T-helper 22 cell (primary cell): ENCODE measurements around the gene AP4M1.
A peak's percentile ranks its signal among the peaks of the same experiment; 100 is the strongest.
"Not testable (repeated sequence)": the region's sequence is repeated elsewhere in the genome, so short reads cannot be mapped to it uniquely, and the experiment has no call there.

ENCODE experiments used
- DNase-seq: peaks from one replicate; pipeline ENCODE4 v3.0.0-alpha.2; 2020; ENCODE audit warnings: low read depth

Gene AP4M1

GRCh38 chr7:100132697-100133151 lies 31.3 kb downstream of the AP4M1 start:
- peak; percentile 22 for DNase-seq

GRCh38 chr7:100137851-100138760 lies 36.7 kb downstream of the AP4M1 start:
- DNase-seq, result no peak

- DNase-seq, result no peak
These were observed 40.1 kb downstream of the AP4M1 start for GRCh38 chr7:100141555-100141949.

DNA sequence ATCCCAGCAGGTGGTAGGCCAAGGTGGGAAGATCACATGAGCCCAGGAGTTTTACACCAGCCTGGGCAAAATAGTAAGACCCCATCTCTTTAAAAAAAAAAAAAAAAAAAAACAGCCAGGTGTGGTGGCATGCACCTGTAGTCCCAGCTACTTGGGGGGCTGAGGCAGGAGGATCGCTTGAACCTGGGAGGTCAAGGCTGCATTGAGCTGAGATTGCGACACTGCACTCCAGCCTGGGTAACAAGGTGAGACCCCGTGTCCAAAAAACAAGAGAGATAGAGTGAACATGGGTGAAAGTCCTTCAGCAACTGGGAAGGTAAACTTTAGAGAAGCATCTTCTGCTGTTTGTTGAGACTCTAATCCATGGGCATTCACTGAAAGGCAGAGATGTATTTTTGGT lies 41.0 kb downstream of the AP4M1 start:
- DNase-seq, result no peak

- DNase-seq, result not testable (repeated sequence)
These were observed 44.9 kb downstream of the AP4M1 start for GRCh38 chr7:100146350-100146749.

GRCh38 chr7:100147278-100147677 lies 45.8 kb downstream of the AP4M1 start:
- DNase-seq, result no peak

GRCh38 chr7:100148225-100148558 lies 46.7 kb downstream of the AP4M1 start:
- no peak for DNase-seq

DNA sequence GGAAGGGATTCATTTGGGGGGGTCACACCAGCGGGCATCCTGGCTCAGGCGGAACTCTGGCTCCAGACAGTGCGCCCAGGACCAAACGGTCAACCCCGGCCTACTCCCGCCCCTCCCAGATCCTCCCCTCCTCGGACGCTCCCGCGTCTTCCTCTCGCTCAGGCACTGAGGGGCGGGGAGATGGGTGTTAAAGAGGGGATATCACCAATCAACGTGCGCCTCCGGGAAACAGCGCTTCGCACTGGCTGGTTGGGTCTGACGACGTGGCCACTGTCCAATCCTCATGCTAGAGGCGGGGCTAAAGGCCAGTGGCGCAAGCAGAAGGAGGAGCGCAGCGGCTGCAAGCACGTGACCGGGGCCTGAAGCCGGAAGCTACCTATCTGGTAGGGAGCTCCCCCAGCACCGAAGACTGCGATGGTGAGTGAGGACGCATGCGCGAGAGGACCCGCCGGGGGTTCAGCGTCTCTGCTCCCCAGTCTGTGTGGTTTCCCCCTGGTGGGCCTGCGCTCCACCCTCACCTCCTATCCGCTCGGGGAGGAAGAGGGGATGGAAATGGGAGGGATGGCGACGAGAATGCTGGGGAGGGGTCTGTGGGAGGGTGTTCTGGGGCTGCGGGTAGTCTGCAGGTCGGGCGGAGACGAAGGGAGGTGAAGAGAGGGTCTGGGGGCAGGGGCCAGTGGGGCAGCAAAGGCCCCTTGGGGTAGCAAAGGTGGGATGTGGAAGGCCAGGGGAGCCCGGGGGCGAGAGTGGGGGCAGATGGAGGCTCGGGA lies 47.3 kb downstream of the AP4M1 start, which contains the start of gene LAMTOR4:
LAMTOR4 (plus strand) TSS at position 360 of the 770 bp plus-strand sequence; CDS start at position 415, 55 bp downstream.
- DNase-seq, result peak; percentile 99

GRCh38 chr7:100152404-100152803 lies 51.0 kb downstream of the AP4M1 start:
- no peak for DNase-seq

DNA sequence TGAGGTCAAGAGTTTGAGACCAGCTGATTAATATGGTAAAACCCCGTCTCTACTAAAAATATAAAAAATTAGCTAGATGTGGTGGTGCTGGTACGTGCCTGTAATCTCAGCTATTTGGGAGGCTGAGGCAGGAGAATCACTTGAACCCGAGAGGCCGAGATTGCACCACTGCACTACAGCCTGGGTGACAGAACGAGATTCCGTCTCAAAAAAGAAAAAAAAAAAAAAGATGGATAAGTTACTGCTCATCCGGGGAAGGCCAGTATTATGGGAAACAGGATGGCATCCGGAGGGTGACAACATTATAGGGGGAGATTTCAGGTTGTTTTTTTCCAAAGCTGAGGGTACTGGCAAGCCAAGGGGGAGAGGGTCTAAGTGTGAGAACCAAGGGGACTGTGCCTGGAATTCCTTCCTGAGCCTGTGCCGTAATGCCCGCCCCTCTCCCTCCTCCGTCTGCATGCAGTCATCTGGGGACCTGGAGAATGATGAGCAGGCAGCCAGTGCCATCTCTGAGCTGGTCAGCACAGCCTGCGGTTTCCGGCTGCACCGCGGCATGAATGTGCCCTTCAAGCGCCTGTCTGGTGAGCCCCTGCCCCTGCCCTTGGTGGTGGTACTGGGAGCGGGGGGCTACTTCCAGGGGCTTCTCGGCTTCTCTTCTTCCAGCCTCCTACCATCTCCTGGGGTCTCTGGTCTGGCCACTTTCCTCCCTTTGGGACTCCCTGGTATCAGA lies 51.7 kb downstream of the AP4M1 start:
- DNase-seq, result no peak

DNA sequence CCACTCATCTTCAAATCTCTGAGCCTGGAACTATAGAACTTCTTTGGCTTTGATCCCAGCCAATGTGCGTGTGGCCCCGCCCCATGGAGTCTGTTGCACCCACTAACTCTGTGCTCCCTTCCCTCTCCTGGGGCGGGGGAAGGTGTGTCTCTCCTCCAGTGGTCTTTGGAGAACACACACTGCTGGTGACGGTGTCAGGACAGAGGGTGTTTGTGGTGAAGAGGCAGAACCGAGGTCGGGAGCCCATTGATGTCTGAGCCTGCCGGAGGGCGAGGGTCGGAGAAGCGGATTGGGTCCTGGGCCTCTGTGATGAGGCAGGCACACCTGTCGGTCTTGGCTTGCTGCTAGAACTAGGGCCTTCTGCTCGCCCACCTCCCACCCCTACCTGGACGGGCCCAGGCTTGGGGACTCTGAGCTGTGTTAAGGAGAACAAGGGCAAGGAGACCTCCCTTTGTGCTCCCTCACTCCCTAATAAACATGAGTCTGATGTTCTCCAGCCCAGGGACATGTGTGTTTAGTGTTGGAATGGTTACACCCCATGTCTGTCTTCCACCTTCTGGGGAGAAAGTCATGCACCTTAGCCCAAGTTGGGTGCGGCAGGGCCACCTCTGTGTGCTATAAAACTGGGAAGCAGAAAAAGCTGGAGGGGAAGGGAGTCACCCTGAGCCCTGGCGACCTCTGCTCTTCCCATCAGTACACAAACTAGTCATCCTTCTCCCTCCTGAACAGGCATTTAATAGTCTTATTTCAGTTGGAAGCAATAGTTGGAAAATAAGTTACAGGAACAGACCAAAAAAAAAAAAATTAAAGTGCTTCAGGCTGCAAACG lies 52.5 kb downstream of the AP4M1 start:
- DNase-seq, result no peak

- no peak for DNase-seq
These were observed 53.4 kb downstream of the AP4M1 start for GRCh38 chr7:100154651-100155491.

DNA sequence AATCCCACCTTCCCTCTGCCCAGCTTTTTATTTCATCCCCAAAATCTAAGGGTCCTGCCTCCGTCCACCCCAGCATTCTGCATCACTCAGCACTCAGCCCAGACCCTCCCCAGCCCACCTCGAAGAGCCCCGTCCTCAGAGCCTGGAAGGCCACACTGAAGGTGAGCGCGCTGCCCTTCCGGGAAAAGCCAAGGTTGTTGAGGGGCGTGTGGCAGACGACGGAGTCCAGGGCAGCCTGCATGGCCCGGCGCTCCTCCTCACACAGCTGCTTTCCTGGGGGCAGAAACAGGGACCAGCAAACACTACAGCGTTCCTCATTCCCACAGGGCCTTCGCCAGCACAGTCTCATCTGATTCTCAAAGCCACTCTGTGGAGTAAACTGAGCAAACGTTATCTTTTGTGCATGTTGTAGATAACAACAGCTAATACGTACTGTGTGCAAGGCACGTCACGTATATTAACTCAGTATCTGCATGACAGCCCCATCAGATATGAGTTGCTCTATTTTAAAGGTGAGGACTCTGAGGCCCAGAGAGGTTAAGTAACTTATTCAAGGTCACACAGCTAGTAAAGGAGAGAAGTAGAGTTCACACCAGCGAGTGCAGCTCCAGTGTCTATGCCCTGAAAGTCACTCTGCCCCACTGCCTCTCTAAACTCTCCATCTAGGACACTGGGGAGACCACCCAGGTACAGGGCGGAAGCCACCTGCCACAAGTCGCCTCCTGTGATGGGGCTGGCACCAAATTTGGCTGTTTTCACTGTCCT lies 54.3 kb downstream of the AP4M1 start:
- DNase-seq, result no peak

DNA sequence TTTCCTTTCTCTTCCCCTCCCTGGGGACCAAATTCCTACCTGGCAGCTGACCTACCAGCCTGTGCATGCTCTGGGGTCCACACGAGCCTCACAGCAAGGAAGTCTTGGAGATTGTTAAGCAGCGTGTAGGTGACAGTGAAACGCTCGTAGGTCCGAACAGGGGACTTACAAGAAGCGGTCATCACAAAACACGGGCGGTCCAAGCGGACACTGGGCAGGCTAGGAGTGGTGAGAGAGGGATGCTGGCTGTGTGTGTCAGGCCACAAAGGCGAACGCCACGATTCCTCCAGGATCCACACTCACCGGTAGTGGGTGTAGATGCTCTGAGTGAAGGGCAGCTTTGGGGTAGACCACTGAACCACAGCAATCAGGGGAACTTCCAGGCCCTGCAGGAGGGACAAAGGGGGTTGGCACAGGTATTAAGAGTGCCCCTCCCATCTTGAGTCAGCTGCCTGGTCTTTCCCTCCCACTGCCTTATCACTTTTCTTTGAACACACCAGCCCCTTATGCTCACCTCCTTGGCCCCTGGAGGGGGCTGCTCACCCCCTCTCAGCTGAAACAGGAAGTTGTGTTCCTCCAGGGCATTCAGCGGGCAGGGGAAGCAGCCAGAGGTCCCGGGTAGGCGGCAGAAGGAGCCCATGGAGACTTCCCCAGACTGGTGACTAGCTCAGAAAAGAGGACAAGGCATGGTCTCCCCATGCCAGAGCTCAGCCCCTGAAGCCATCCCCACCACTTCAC lies 55.1 kb downstream of the AP4M1 start:
- DNase-seq, result no peak

DNA sequence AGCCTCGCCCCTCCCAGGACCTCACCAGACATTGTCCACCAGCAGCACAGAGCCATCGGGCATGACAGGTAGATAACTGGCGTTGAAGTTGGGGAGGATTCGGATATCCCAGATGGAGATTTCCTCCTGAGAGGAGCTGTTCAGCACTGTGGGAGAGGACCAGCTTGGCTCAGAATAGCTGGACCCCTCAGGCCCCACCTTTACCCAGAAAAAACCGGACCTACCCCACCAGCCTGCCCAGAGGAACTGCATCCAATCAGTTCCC lies 55.6 kb downstream of the AP4M1 start:
- no peak for DNase-seq

DNA sequence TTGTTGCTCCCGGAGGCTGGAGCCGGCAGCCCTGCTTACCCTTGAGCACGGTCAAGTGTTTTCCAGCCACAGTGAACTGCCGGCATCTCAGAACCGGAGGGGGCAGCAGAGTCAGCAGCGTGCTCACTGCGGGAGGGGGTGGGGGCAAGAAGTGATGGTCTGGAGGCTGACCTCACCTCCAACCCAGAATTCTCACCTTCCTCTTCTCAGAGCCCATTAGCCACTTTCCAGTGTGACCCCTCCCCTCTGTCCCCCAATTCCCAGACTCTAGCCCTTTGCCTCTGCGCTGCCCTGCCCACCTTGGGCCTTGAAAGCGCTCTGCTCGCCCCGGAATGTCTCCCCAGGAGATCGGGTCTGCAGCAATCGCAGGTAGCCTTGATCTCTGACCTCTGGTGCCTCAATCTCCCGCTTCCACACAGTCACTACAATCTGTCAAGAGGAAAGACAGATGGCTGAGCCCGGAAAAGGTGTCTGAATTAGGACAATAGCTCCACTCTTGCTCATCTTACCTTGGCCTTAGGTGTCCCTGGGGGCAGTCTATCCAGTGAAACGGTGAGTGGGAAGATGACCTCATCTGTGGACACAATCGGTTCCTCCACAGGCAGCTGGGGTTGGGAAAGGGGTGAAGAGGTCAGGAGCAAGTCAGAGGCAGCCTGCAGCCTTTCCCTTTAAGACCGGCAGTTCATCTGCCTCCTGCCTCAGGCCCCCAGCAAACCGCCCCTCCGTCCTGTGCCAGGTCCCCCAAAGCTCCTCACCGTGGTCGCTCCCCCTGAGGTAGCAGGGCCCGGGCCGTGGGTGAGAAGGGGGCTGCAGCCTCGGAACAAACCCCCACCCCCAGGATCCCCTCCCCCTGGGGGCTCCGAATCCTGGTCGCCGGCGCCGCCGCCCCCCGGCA lies 56.1 kb downstream of the AP4M1 start:
- DNase-seq, result no peak
